RWPE2 (cell line): ENCODE data around the gene E2F7.

ENCODE experiments used
- ATAC-seq: fragments of 200-7000 bp; cut with Tn5 transposase; 3 replicates; pipeline ENCODE4 v1.9.1; 2021; ENCODE audit warnings: low read depth
- DNase-seq: peaks from one replicate; pipeline ENCODE4 v3.0.0-alpha.2; 2020; ENCODE audit warnings: low spot score
- H3K27ac ChIP-seq: fragments of 450-650 bp; 2 replicates; pipeline ENCODE4 v1.5.1; 2017; ENCODE audit warnings: mild to moderate bottlenecking; ENCODE audit not compliant: poor library complexity, severe bottlenecking
- H3K27me3 ChIP-seq: fragments of 250-450 bp; sonication (Bioruptor Pico); 2 replicates; pipeline ENCODE4 v1.5.1; 2021; ENCODE audit warnings: mild to moderate bottlenecking, moderate library complexity; ENCODE audit not compliant: insufficient read depth, poor library complexity, severe bottlenecking
- H3K36me3 ChIP-seq: fragments of 250-450 bp; sonication (Bioruptor Pico); 2 replicates; pipeline ENCODE4 v1.5.1; 2020; ENCODE audit warnings: low read depth, mild to moderate bottlenecking, moderate library complexity
- H3K4me1 ChIP-seq: fragments of 250-450 bp; sonication (Bioruptor Pico); 2 replicates; pipeline ENCODE4 v1.5.1; 2021; ENCODE audit warnings: mild to moderate bottlenecking, moderate library complexity; ENCODE audit not compliant: insufficient read depth, poor library complexity, severe bottlenecking
- H3K4me3 ChIP-seq: fragments of 250-450 bp; sonication (Bioruptor Pico); 2 replicates; pipeline ENCODE4 v1.5.1; 2021; ENCODE audit warnings: mild to moderate bottlenecking, moderate library complexity; ENCODE audit not compliant: severe bottlenecking
- H3K9me3 ChIP-seq: fragments of 250-450 bp; sonication (Bioruptor Pico); 2 replicates; pipeline ENCODE4 v1.5.1; 2021; ENCODE audit warnings: mild to moderate bottlenecking, moderate library complexity; ENCODE audit not compliant: severe bottlenecking
- CTCF ChIP-seq: fragments of 450-650 bp; IDR thresholded peaks from one replicate; pipeline ENCODE4 v1.5.1; 2017; ENCODE audit warnings: mild to moderate bottlenecking, moderate library complexity; ENCODE audit not compliant: poor library complexity, severe bottlenecking

E2F7 gene

GRCh38 chr12:77060136-77060882, 5.1 kb downstream of the E2F7 start:
- no peaks in the 10 kb centered on the region for H3K27me3 ChIP-seq
- no peak for ATAC-seq
- no peak overlapping the region for H3K4me3 ChIP-seq
- H3K4me1 ChIP-seq = peaks cover 14% of the 10 kb centered on the region
- peak overlapping the region; percentile 70 for H3K27ac ChIP-seq
- peaks cover 80% of the 10 kb centered on the region for H3K36me3 ChIP-seq
- H3K9me3 ChIP-seq = no peaks in the 10 kb centered on the region
- DNase-seq = no peak
- no peak for TF ChIP-seq CTCF

- ATAC-seq (peak; percentile 63), DNase-seq (no peak)
- H3K36me3 ChIP-seq = peaks cover 88% of the 10 kb centered on the region
- no peaks in the 10 kb centered on the region for H3K27me3 ChIP-seq
- no peak overlapping the region for H3K4me3 ChIP-seq
- TF ChIP-seq CTCF = no peak
- H3K9me3 ChIP-seq = no peaks in the 10 kb centered on the region
- peaks cover 14% of the 10 kb centered on the region for H3K4me1 ChIP-seq
- peak overlapping the region; percentile 70 for H3K27ac ChIP-seq
Measured at GRCh38 chr12:77058740-77059139, 6.6 kb downstream of the E2F7 start.

GRCh38 chr12:77054851-77055250, 10.5 kb downstream of the E2F7 start:
- Histone ChIP-seq H3K4me1 (peaks cover 6% of the 10 kb centered on the region), H3K9me3 (no peaks in the 10 kb centered on the region), H3K4me3 (no peak overlapping the region), H3K27me3 (no peaks in the 10 kb centered on the region), H3K27ac (no peak overlapping the region), H3K36me3 (peaks cover 93% of the 10 kb centered on the region)
- DNase-seq (no peak), ATAC-seq (no peak)
- no peak for TF ChIP-seq CTCF

GRCh38 chr12:77053259-77053658, 12.1 kb downstream of the E2F7 start:
- Histone ChIP-seq H3K4me3 (no peak overlapping the region), H3K4me1 (no peaks in the 10 kb centered on the region), H3K27me3 (no peaks in the 10 kb centered on the region), H3K27ac (no peak overlapping the region), H3K36me3 (peaks cover 97% of the 10 kb centered on the region), H3K9me3 (no peaks in the 10 kb centered on the region)
- TF ChIP-seq CTCF = no peak
- ATAC-seq (no peak), DNase-seq (no peak)

GRCh38 chr12:77049767-77050353, 15.5 kb downstream of the E2F7 start:
- peak; percentile 89 for TF ChIP-seq CTCF
- H3K4me1 ChIP-seq = no peaks in the 10 kb centered on the region
- DNase-seq (no peak), ATAC-seq (peak; percentile 87)
- H3K9me3 ChIP-seq = no peaks in the 10 kb centered on the region
- H3K27me3 ChIP-seq = no peaks in the 10 kb centered on the region
- H3K27ac ChIP-seq = no peak overlapping the region
- H3K36me3 ChIP-seq = peaks cover 100% of the 10 kb centered on the region
- H3K4me3 ChIP-seq = no peak overlapping the region
